GM20000 (cell line): ENCODE results near the gene KRT36.

ENCODE experiments used
- DNase-seq: peaks from one replicate; pipeline ENCODE4 v3.0.0; 2012; ENCODE audit warnings: low spot score
- CTCF ChIP-seq: IDR thresholded peaks from 2 replicates; pipeline ENCODE4 v1.5.1; 2012; ENCODE audit warnings: mild to moderate bottlenecking, control low read depth; ENCODE audit errors: extremely low read depth, missing control alignments

Gene KRT36

GRCh38 chr17:41442739-41443138 is 47.0 kb downstream of the KRT36 start:
- DNase-seq: no peak
- TF ChIP-seq CTCF: no peak

- TF ChIP-seq CTCF: no peak
- DNase-seq: no peak
Measured at GRCh38 chr17:41440531-41441033, 49.1 kb downstream of the KRT36 start, which contains the start of gene KRT38. TSS of gene KRT38 (minus strand) at chr17:41440983. CDS start at chr17:41440921, 62 bp downstream.

GRCh38 chr17:41439375-41439774 is 50.3 kb downstream of the KRT36 start:
- DNase-seq: no peak
- TF ChIP-seq CTCF: no peak

- TF ChIP-seq CTCF: no peak
- DNase-seq: no peak
Measured at GRCh38 chr17:41437769-41438168, 51.9 kb downstream of the KRT36 start.

GRCh38 chr17:41437254-41437653 is 52.5 kb downstream of the KRT36 start:
- TF ChIP-seq CTCF: no peak
- no peak for DNase-seq
